Neuron (in vitro differentiated cells): Measurements from ENCODE around the gene YIPF2.

ENCODE experiments used
- H2AFZ ChIP-seq: one replicate; pipeline ENCODE4 v1.6.1; 2013; ENCODE audit warnings: low read depth, mild to moderate bottlenecking, inconsistent platforms, low read length, moderate library complexity
- H3K27me3 ChIP-seq: one replicate; pipeline ENCODE4 v1.6.1; 2013; ENCODE audit warnings: low read length; ENCODE audit not compliant: insufficient read depth
- H3K36me3 ChIP-seq: one replicate; pipeline ENCODE4 v1.6.1; 2013; ENCODE audit warnings: low read length; ENCODE audit not compliant: insufficient read depth
- H3K4me1 ChIP-seq: one replicate; pipeline ENCODE4 v1.6.1; 2013; ENCODE audit warnings: low read length; ENCODE audit not compliant: insufficient read depth
- H3K4me3 ChIP-seq: 2 replicates; pipeline ENCODE4 v1.5.1; 2013; ENCODE audit warnings: mild to moderate bottlenecking, low read length, moderate library complexity
- H3K9me3 ChIP-seq: one replicate; pipeline ENCODE4 v1.6.1; 2013; ENCODE audit warnings: low read length

The YIPF2 gene

GRCh38 chr19:10915130-10916091 lies 13.0 kb downstream of the YIPF2 start:
- no peaks in the 10 kb centered on the region for H3K4me1 ChIP-seq

GRCh38 chr19:10913716-10914340 lies 14.6 kb downstream of the YIPF2 start:
- no peaks in the 10 kb centered on the region for H3K27me3 ChIP-seq
- no peak overlapping the region for H3K4me3 ChIP-seq
- H3K4me1 ChIP-seq: no peaks in the 10 kb centered on the region
- H3K9me3 ChIP-seq: no peaks in the 10 kb centered on the region
- H3K36me3 ChIP-seq: peaks cover 44% of the 10 kb centered on the region
- H2AFZ ChIP-seq: no peak overlapping the region

More at GRCh38 chr19:10915130-10916091, 13.0 kb downstream of the YIPF2 start:
- H3K36me3 ChIP-seq: peaks cover 51% of the 10 kb centered on the region
- H3K27me3 ChIP-seq: no peaks in the 10 kb centered on the region
- H3K9me3 ChIP-seq: no peaks in the 10 kb centered on the region
- no peak overlapping the region for H3K4me3 ChIP-seq
- no peak overlapping the region for H2AFZ ChIP-seq

GRCh38 chr19:10912619-10913018 lies 15.8 kb downstream of the YIPF2 start:
- peaks cover 54% of the 10 kb centered on the region for H3K36me3 ChIP-seq
- H3K27me3 ChIP-seq: no peaks in the 10 kb centered on the region
- no peak overlapping the region for H3K4me3 ChIP-seq
- H3K9me3 ChIP-seq: no peaks in the 10 kb centered on the region
- no peak overlapping the region for H2AFZ ChIP-seq
- H3K4me1 ChIP-seq: no peaks in the 10 kb centered on the region

GRCh38 chr19:10911579-10912363 lies 16.7 kb downstream of the YIPF2 start:
- H2AFZ ChIP-seq: no peak overlapping the region
- H3K36me3 ChIP-seq: peaks cover 54% of the 10 kb centered on the region
- H3K4me1 ChIP-seq: no peaks in the 10 kb centered on the region
- no peak overlapping the region for H3K4me3 ChIP-seq
- H3K9me3 ChIP-seq: no peaks in the 10 kb centered on the region
- H3K27me3 ChIP-seq: no peaks in the 10 kb centered on the region

- Histone ChIP-seq H3K36me3 (peaks cover 43% of the 10 kb centered on the region), H3K27me3 (no peaks in the 10 kb centered on the region), H2AFZ (no peak overlapping the region), H3K9me3 (no peaks in the 10 kb centered on the region), H3K4me1 (no peaks in the 10 kb centered on the region), H3K4me3 (no peak overlapping the region)
Measured at GRCh38 chr19:10908380-10908960, 20.0 kb downstream of the YIPF2 start.

GRCh38 chr19:10907925-10908324 lies 20.5 kb downstream of the YIPF2 start:
- Histone ChIP-seq H2AFZ (no peak overlapping the region), H3K4me1 (no peaks in the 10 kb centered on the region), H3K27me3 (no peaks in the 10 kb centered on the region), H3K4me3 (no peak overlapping the region), H3K9me3 (no peaks in the 10 kb centered on the region), H3K36me3 (peaks cover 45% of the 10 kb centered on the region)

GRCh38 chr19:10899151-10899653 lies 29.2 kb downstream of the YIPF2 start:
- peaks cover 4% of the 10 kb centered on the region for H3K36me3 ChIP-seq
- peaks cover 3% of the 10 kb centered on the region for H3K4me1 ChIP-seq
- no peaks in the 10 kb centered on the region for H3K9me3 ChIP-seq
- H3K27me3 ChIP-seq: no peaks in the 10 kb centered on the region
- no peak overlapping the region for H3K4me3 ChIP-seq
- no peak overlapping the region for H2AFZ ChIP-seq

- Histone ChIP-seq H3K4me3 (no peak overlapping the region), H3K27me3 (no peaks in the 10 kb centered on the region)
Measured at GRCh38 chr19:10898633-10899032, 29.8 kb downstream of the YIPF2 start.

GRCh38 chr19:10896851-10897526 lies 31.4 kb downstream of the YIPF2 start:
- peaks cover 13% of the 10 kb centered on the region for H3K4me1 ChIP-seq
- no peaks in the 10 kb centered on the region for H3K27me3 ChIP-seq
- peaks cover 5% of the 10 kb centered on the region for H3K36me3 ChIP-seq
- no peak overlapping the region for H2AFZ ChIP-seq
- no peak overlapping the region for H3K4me3 ChIP-seq
- no peaks in the 10 kb centered on the region for H3K9me3 ChIP-seq

More at GRCh38 chr19:10898633-10899032, 29.8 kb downstream of the YIPF2 start:
- no peaks in the 10 kb centered on the region for H3K9me3 ChIP-seq
- H2AFZ ChIP-seq: no peak overlapping the region
- H3K4me1 ChIP-seq: peaks cover 8% of the 10 kb centered on the region
- peaks cover 7% of the 10 kb centered on the region for H3K36me3 ChIP-seq

GRCh38 chr19:10895920-10896319 lies 32.5 kb downstream of the YIPF2 start:
- Histone ChIP-seq H3K9me3 (no peaks in the 10 kb centered on the region), H3K4me1 (peaks cover 24% of the 10 kb centered on the region), H2AFZ (no peak overlapping the region), H3K27me3 (no peaks in the 10 kb centered on the region), H3K4me3 (no peak overlapping the region), H3K36me3 (peaks cover 5% of the 10 kb centered on the region)

GRCh38 chr19:10895363-10895762 lies 33.1 kb downstream of the YIPF2 start:
- Histone ChIP-seq H3K36me3 (peaks cover 5% of the 10 kb centered on the region), H3K9me3 (no peaks in the 10 kb centered on the region), H3K4me3 (no peak overlapping the region), H3K4me1 (peaks cover 27% of the 10 kb centered on the region), H3K27me3 (no peaks in the 10 kb centered on the region), H2AFZ (no peak overlapping the region)

- peaks cover 5% of the 10 kb centered on the region for H3K36me3 ChIP-seq
- H3K4me1 ChIP-seq: peaks cover 27% of the 10 kb centered on the region
- no peaks in the 10 kb centered on the region for H3K27me3 ChIP-seq
- no peak overlapping the region for H2AFZ ChIP-seq
- H3K9me3 ChIP-seq: no peaks in the 10 kb centered on the region
- no peak overlapping the region for H3K4me3 ChIP-seq
Measured at GRCh38 chr19:10894911-10895213, 33.6 kb downstream of the YIPF2 start.
